NOMO-1 treated with dmso at 0.1 percent for 144 hours (cell line): ENCODE results near the gene ADAMTS2.

ENCODE experiments used
- DNase-seq: peaks from one replicate; lab custom pipeline; 2025; ENCODE audit not compliant: unreplicated experiment; lab: John Stamatoyannopoulos, UW

ADAMTS2 gene

GRCh38 chr5:179166171-179166885 is 178.9 kb downstream of the ADAMTS2 start:
- DNase-seq: no peak

GRCh38 chr5:179165421-179166170 is 179.7 kb downstream of the ADAMTS2 start:
- DNase-seq: no peak

DNA sequence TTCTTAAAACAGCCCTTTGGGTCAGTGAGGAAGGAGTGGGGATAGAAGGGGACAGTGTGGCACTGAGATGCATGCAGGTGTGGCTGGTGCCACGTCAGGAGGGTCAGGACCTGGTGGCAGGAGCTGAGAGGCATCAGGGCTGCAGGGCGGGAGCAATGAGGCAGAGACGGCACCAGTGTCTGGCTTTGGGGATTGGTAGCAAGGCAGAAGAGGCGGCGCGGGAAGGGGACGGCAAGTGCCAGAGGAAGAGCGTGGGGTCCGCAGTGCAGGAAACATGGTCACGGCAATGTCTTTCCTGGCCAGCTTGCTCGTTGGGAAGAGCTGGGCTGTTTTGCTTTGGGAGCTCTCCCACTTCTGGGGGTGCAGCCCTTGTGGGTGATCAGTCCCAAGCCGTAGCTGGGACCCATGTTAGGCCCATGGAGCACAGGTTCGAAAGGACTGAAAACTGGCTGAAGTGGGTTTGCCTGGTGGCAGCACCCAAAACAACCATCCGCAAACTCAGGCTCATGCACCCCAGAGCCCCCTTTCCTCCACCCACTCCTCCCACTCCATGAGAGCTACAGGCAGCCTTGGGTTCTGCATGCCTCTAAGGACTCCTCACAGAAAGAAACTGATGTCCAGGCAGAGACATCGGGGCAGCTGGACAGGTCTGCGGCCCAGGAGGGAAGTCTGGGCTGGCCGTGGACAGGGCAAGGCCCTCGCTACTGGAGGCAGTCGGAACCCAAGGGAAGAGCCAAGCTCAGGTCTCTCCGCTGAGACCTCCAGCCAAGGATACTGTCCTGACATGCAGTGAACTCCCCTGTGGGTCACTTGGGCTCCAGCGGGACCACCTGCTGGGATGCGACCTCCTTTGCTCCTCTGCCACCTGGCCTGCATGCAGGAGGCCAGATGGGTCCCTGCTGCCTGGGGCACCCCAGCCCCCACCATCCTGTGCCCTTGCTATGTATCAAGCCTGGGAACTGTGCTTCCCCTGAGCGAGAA is 180.6 kb downstream of the ADAMTS2 start:
- DNase-seq: no peak

GRCh38 chr5:179163236-179164155 is 181.8 kb downstream of the ADAMTS2 start:
- DNase-seq: no peak

DNA sequence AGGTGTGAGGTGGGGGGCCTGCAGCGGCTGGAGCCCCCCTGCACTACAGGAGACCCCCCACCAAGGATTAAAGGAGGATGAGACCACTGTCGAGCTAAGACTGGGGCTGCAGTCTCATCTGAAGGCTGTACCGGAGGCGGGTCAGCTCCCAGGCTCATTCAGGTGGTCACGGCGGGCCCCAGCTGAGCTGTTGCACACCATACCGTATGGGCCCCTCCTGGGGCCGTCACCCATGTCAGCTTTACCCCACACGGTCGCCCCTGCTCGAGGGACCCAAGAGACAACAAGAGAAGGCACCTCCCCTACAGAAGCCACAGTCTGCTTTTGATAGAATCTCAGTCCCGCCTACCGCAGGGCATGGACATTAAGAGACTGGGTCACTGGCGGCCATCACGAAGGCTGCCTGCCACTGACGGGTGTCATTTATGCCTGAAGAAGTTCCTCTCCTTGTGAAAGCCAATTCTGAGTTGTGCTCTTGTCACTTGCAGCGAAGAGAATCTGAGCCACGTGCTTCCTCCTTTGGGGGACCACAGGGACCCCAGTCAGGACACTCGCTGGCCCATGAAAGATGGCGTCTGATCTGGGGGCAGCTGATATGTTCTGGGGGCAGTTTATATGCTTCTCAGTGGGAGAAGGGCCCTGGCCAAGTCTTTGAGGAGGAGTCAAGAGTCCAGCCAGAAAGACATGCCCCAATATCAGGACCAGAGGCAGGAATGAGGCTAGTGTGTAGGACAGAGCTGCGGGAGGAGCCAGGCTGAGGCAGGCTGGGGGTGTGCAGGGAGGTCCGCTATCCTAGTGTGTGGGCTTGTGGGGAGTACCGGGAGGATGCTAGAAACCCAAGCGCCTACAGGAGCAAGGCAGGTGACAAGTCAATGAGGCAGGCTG is 182.7 kb downstream of the ADAMTS2 start:
- DNase-seq: no peak

DNA sequence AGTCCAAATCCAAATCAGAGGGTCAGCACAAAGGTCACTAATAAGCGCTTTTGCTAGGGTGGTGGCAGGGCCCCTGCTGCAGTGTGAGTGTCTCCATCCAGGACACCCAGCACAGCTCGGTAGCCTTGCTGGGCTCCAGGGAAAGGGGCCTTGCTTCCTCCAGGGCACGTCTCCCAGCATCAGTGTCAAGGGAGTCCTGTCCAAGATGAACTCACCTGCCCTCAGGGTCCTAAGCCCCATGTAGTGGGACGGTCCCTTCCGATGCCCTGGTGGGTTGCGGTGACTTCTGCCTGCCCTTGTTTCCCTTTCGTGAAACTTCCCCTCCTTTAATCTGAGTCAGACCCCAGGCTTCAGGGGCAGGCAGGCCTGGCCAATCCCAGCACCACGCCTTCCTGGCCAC is 183.4 kb downstream of the ADAMTS2 start:
- DNase-seq: no peak

DNA sequence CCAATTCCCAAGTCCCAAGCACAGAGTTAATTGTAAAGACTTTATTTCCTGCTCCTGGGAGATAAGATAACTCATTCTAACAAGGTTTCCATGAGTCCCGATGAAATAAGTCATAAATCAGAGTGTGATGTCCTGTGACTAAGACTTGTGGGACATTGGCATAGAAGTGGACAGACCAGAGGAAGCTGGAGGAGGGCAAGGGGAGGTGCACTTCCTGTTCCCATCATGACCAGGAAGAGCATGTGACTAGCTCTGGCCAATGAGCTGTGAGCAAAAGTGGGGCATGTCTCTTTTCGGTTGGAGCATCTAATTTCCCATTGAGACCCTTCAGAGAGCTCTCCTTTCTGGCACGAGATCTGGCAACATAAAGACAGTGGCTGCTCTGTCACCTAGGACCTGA is 184.7 kb downstream of the ADAMTS2 start:
- no peak for DNase-seq

GRCh38 chr5:179158556-179158955 is 186.7 kb downstream of the ADAMTS2 start:
- no peak for DNase-seq

GRCh38 chr5:179154991-179155955 is 190.0 kb downstream of the ADAMTS2 start:
- no peak for DNase-seq

- DNase-seq: no peak
These were observed 190.8 kb downstream of the ADAMTS2 start for GRCh38 chr5:179154346-179154990.

GRCh38 chr5:179153921-179154345 is 191.3 kb downstream of the ADAMTS2 start:
- DNase-seq: no peak

GRCh38 chr5:179153341-179153901 is 191.8 kb downstream of the ADAMTS2 start:
- DNase-seq: no peak

GRCh38 chr5:179152941-179153340 is 192.3 kb downstream of the ADAMTS2 start:
- no peak for DNase-seq

DNA sequence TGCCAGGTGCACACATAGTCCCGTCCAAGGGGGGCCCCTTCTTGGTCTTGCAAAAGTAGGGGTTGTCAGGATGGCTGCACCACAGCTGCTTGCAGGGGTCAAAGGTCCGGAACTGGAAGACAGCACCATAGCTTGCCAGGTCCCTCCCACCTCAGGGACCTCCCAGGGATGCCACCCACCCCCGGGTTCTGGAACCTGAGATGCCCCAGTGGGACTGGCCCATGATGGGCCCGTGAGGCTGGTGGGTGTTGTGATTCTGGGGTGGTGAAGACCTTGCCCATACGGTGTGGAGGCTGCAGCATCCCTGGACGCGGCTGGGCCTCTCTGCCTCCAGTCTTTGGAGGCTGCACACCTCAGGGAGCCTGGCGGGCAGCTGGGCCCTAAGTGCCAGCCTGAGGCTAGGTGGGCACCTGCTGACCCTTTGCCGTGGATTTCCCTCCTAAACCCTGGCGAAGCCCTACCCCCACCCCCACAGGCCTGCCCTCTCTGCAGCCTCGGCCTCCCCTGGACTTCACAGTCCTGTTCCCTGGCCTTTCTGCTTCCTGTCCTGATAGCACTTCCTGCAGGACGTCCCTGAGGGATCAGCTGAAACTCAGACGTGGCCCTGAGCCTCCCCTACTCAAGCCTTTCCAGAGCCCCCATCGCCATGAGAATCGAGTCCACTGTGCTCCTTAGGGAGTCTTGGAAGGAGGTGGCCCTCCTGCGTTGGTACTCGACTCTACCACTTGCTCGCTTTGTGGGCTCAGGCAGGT is 192.9 kb downstream of the ADAMTS2 start:
- DNase-seq: no peak

DNA sequence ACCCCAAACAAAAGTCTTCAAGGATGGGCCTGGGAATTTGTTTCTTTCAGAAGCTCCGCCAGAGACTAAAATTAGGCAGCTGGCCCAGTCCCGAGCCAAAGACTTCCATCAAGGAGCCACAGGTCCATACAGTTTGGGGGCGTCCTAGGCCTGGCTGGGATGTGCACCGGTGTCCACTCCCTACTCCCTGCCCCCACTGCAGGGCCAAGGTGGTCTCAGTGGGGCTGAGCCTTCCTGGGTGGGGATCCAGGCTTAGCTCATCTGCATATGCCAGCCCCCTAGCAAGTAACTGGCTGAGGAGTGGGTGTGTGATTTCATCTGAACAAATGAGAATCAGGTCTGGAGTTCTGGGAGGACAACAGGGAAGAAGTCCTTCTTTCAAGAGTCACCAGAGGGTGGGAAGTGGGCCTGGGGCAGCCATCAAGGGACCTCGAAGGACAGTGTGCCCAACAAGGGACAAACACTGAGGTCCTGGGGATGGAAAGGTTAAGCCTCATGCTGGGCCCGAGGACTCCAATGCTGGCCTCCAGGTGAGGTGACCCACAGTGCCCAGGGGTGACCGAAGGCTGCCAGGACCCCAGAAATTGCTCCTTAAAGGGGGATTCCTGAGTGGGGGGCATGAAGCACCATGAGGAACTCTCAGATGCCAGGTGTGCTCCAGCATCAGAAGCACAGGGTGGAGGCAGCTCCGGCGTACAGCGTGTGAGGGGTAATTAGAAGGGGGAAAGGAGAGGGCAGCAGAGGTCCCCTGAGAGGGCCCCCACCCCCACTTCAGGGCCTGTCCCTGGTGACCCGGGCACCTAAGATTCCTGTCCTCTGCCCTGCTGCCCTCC is 193.8 kb downstream of the ADAMTS2 start:
- DNase-seq: no peak

- DNase-seq: no peak
These were observed 195.2 kb downstream of the ADAMTS2 start for GRCh38 chr5:179150011-179150410.
